ENCODE data around the gene DOCK8.

DOCK8 gene

DNA sequence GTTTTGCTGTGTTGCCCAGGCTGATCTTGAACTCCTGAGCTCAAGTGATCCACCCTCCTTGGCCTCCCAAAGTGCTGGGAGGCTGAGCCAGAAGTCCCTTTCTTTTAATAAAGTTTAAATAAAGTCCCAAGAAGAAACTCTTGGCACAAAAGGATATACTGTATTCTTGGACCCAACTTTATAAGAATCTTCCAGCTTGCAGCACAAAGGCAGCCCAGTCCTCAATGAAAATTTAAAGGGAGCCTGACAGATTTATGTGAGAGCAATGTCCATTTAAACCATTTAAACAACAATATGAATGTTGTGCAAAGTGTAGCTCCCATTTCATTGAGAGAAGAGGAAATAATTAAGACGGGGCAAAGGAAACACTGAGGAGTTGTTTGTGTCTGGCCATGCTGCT lies 217.0 kb downstream of the DOCK8 start:
- no peak for DNase-seq

DNA sequence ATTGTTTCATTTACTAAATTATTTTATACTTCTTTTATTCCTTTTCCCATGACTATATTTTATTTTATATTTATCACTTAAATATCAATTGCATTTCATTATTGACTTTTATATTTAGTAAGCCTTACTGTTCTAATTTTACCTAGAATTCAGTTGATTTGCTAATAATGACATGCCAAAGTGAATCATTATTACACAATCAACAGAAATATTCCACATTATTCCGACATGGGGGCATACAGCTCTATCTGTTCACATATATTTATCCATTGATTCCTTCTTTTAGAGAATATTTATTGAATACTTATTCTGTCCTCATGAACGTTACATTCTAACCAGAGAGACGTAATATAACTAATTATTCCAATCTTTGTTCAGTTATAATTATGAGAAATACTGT lies 221.8 kb downstream of the DOCK8 start:
- DNase-seq = no peak

DNA sequence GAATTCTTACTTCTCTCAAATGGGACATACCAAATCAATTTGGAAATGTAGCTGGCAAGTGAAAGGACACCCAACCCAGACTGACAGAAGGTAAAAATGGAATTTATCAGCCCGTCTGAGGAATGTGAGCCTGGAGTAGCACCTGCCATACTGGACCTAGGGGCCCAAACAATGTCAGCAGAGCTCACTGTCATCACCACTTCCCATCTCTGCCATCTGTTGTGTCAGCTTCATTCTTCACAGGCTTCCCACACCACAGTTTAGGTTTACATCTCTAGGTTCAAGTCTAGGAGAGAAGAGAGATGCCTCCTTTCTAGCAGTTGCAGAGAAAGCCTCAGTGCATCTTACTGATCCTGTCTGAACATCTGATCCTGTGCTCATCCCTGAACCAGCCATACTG lies 222.4 kb downstream of the DOCK8 start:
- DNase-seq = no peak

DNA sequence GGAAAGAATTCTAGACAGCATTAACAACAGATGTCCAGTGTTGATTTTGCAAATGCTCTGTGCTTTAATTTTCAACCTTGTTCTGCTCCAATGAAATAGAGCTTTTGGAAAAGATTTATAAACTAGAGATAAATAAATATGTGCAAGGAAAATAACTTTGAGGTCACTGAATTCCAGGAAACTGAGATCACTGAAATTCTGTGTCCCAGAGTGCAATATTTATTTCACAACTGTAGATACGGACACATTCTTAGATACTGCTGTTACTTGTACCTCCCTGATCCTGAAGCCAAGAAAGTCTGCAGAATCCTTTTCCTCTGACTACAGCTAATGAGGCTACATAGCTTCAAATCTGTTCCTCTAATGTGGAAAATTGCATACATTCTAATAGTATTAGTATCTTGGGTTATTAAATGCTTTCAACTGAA lies 222.9 kb downstream of the DOCK8 start:
- peak; percentile 42 for DNase-seq

DNA sequence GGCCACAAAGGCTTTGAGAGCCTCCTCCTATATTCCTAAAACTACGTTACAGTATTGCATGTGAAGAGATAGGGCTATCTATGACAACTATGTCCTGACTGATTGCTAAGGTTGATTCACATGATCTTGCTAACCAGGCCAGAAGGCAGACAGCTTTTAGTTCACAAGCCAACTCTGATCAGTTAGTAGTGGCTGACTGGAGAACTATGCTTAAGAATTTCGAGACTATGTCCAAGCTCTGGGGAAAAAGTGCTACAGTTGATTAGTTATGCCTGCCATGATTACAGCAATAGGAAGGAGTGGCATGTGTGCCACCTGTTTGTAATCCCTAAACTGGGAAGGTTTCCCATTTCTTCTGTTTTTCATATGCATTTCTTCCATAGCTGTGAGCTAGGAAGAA lies 223.4 kb downstream of the DOCK8 start:
- no peak for DNase-seq

DNA sequence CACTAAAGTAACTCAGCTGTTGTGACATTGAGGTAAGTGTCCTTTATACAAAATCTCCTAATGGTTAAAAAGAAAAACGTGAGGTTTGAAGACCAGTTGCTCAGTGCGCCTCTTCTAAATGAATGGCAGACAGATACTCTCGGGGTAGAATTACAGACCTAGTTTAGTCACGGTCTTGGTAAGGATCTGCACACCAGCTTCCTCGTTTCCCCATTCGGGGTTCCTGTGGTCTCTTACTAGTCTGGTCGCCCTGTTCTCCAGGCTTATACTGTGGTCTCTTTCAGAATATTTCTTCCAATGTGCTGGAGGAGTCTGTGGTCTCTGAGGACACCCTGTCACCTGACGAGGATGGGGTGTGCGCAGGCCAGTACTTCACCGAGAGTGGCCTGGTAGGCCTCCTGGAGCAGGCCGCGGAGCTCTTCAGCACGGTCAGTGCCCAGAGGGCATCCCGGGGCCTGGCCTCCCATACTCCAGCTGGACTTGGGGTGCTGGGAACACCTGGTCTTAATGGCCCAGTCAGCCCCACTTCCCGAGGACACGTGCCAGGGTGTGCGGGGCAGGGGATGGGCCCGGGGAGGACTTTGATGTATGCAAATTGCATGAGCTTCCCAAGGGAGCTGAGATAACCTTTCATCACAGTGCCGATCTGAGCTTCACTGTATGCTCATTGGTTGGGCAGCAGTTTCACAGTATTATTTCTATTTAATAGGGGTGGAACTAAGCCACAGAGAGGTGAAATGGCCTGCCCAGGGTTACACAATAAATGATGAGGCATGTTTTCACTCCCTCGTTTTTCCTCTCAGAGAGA lies 224.5 kb downstream of the DOCK8 start:
- no peak for DNase-seq

DNA sequence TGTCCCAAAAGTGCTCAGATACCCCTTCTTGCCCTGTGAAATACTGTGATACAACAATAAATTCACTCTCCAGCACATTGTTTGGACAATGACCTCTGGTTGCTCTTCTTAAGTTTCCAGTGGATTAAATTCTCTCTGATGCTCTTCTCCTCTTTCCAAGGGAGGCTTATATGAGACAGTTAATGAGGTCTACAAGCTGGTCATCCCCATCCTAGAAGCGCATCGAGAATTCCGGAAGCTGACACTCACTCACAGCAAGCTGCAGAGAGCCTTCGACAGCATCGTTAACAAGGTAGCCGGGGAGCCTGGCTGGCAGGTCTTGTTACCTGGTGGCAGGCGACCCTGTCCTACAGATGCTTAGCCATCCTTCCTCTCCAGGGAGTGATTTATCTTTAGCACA lies 226.5 kb downstream of the DOCK8 start:
- DNase-seq = no peak

DNA sequence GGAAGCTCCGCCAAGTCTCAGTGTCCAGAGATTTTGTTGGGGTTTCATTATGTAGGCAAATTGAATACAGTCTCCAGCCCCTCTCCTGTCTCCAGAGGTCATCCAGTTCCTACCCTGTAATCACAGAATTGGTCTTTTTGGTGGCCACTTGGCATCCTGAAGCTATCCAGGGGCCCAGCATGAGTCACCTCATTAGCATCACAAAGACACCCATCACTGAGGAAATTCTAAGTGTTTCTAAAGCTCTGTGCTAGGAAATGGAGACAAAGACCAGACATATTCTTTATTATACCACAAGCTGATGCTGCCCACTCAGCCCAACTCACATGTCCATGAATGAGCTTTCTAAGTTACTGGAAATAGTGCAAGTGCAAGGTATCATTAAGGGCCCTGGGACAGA lies 229.9 kb downstream of the DOCK8 start:
- no peak for DNase-seq

DNA sequence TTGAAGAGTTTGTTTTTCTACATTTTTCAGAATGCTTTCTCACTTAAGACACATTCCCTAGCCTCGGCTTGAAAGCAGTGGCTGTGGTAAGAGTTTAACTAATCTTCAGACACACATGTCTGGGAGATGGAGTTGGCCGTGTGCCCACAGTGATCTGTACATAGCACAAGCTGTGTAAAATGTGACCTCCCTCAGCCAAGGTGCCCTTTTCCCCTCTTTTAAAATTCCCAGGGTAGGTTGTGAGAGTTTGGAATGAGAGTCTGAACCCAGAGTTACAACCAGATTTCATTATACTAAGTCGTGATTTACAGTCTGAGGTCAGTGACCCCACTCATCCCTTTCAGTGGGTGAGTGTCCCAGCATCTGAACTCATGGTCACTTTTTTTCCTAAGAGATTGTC lies 230.4 kb downstream of the DOCK8 start:
- DNase-seq = no peak

DNA sequence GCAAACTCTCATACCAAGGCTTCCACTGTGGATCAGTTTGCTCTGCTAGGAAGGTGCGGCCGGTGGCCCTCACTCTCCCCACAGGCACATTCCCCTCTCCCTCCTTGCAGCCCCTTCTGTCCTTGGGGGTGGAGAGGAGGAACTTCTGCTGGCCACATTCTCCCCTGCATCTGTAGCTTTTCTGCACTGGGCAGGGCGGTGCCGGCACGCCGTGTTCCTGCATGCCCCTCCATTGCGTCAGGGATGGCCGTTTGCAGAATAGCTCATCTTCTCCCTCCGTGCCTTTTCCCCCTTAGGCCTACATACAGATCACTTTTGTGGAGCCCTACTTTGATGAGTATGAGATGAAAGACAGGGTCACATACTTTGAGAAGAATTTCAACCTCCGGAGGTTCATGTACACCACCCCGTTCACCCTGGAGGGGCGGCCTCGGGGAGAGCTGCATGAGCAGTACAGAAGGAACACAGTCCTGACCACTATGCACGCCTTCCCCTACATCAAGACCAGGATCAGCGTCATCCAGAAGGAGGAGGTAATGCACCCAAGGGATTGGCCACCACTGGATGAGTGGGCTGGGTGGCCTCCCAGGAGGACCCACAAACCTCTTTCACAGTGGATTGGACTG lies 231.5 kb downstream of the DOCK8 start:
- no peak for DNase-seq

DNA sequence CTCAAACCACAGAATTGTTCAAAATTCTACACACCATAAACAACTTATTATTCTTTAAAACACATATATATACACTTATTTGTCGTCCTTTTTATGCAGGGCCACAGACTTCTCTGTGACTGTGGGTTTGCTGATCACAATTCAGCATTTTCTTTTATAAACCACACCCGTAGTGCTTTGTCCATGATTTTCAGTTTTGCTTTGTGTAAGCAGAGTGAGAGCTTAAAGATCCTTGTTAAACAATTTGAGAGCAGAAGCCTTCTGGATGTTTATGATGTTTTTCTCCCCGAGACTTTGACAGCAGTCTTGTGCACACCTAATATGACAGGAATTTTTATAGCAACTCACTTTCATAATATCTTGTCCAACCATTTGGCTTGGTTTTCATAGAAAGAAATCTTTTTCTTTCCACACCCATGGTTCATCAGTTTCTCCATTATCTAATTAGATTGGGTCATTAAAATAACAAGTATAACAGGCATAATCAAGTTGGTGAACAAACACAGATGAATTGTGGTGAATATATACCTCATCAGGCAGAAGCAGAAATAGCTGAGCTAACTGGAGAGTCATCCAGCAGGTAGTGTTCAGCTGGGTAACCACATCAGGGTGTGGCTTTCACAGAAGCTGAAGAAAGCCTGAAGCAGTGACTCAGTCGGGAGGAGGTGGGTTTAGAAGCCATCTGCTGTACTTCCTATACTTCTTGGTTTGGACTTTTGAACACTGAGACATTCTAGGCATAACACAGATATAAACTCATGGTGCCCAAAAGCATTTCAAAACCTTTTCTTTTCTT lies 232.8 kb downstream of the DOCK8 start:
- peak; percentile 17 for DNase-seq

DNA sequence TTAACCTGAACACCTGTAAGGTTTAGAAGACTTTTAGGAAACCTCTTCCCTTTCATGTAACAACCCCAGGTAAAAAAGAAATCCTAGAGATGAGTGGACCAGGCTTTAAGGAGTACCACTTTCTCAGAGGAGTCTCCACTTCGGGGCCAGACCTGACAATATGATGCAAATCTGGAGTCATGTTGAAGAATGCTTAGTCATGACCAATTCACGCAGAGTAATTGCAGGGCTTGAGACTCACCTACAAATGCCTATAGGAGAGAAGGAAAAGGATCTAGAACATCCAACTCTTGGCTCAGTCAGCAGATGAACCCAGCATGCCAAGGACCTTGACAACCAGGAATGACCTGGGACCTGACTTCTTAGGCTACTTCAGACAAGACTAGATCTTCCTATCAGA lies 235.4 kb downstream of the DOCK8 start:
- no peak for DNase-seq

DNA sequence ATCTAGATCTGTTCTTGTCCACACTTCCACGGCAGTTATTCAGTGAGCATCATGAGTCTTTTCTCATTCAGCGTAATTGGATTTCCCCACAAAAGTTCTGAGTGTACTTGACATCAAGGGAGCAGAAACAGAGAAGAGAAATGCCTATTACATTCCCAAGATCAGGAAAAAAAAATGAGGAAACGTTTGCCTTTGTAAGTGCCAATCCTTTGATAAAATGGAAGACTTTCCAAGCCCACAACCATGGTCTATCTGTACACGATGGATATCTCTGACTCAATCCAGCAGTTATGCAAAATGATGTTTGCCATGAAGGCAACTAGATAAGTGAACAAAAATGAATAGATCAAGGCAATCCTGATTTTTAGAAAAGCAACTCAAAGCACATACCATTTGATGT lies 235.9 kb downstream of the DOCK8 start:
- DNase-seq = no peak

DNA sequence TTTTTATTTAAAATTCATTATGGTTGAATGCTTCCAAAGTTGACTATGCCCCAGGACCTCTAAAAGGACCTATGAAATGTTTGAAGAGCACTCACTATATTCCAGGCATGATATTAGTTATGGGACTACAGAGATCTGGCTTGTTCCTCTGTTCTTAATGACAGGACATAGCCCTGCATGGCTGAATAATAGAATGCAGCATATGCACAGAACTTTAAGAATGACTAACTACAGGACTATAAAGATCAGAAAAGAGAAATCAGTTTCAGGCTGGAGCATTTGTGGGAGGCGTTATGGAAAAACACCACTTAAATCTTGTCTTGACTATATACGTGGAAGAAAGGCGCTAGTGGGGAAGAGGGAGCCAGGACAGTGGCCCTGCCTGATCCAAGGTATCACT lies 239.2 kb downstream of the DOCK8 start:
- DNase-seq = no peak

DNA sequence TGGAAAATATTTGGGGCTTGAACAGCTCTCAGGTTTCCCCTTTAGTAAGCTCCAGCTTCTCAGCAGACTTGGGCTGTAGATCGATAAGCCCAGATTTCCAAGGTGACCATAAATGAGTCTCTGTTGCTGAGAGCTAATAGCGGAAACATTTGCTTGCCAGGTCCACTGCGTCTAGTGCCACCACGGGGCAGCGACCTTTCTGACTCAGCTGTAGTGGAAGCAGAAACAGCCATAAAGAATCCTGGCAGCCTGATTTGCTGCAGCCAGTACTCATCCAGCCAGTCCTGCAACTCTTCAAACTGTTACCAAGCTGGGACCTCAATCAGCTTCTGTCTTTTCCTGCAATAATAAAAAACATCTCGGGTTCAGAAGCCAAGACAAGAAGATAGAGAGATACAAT lies 241.7 kb downstream of the DOCK8 start:
- no peak for DNase-seq

DNA sequence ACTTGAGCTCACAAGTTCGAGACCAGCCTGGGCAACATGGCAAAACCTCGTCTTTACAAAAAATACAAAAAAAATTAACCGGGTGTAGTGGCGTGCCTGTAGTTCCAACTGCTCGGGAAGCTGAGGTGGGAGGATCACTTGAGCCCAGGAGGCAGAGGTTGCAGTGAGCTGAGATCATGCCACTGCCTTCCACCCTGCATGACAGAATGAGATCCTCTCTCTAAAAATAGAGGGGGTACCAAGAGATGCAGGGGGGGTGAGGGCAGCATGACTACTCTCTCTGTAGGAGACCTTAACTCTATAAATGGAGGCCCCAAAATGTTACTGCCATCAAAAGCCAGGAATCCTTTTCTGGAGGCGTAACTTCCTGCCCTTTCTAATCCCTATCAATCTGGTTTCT lies 243.9 kb downstream of the DOCK8 start:
- no peak for DNase-seq

DNA sequence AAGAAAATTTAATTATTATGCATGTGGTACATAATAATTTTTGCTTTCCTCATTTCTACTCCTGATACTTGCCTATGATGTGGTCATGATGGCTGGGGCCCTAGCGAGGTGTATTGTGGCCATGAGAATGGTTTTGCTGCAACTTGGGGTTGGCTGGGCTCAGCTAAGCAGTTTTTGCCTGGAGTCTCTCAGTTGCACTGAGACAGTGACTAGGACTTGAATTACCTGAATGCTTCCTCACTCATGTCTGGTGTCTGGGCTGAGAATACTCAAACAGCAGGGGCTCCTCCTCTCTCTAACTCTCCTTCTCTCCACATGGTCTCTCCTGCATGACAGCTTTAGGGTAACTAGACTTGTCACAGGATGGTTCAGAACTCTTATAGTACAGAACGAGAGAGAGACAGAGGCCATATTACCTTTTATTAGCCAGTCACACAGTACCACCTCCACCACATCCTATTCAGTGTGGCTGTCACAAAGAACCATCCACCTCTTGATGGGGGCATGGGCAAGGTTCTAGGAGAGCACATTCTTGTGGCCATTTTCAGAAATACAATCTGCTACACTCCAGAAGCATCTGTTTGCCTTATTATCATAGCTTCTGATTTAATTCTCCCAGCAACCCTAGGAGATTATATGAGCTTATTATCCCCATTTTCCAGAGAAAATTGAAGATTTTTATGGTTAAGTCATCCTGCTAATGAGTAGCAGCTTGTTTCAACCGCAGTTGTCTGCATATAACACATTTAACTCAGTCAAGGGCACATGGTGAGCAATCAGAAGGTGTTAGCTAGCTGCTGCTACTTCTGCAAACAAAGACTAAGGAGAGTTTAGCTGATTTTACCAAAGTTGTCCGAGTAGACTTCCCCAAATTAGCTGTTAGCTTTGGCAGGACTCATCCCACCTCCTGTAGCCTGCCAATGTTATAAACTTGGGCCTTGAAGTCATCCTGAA lies 245.1 kb downstream of the DOCK8 start:
- DNase-seq = no peak

DNA sequence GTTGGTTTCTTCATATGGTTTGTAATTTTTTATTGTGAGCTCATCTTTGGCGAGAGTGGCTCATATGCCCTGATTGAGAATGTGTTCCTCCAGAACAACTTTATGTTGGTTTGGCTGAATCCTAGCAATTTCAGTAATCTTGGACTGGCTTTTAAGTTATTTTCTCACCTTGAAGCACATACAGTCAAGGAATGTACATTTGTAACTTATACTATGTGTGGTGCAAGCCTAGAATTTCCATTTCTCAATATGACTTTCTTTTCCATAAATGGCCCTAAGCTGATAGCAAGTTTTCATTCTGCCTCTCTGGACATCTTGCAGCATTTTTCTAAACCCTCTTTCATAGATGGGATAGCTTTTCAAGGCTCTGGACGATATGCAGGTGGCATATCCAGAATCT lies 247.5 kb downstream of the DOCK8 start:
- no peak for DNase-seq

DNA sequence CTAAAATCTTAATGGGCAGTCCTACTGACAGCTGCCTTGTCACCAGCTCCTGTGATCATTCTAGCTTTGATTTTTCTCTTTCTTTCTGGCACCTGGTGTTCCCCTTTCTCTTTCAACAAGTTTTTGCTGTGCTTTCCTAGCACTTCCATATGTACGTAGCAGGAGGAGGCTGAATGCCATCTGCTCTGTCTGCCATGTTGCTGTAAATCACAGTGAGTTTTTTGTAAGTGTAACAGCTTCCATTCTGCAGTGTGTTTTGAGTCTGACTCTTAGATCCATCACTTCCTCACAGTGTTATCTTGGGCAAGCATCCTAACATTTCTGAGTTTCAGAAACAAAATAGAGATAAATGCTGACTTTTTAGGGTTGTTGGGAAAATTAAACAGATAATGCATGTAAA lies 247.9 kb downstream of the DOCK8 start:
- no peak for DNase-seq

DNA sequence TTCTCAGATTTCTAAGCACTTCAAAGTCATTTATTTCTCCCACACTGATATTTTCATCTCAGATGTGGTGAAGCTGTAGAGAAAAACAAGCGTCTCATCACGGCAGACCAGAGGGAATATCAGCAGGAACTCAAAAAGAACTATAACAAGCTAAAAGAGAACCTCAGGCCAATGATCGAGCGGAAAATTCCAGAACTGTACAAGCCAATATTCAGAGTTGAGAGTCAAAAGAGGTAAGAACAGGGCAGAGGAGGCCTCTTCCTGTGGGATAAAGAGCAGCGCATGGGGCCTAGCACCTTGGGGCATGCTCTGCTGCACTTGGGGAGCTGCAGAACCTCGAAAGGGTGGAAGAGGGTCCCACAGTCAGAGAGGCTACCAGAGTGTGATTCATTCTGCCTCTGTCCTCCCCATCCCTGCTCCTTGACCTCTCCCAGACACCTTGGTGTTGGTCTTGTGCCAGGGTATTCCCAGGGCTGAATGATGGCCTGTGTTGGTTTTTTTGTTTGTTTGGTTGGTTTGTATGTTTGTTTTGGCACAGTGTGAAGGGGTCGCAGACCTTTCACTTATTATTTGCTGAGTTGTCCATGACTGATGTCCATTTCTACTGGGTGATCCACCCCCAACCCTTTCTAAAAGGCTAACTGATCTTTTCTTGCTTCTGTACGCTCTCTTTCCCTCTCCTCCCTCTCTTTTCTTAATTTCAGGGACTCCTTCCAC lies 248.9 kb downstream of the DOCK8 start:
- no peak for DNase-seq

DNA sequence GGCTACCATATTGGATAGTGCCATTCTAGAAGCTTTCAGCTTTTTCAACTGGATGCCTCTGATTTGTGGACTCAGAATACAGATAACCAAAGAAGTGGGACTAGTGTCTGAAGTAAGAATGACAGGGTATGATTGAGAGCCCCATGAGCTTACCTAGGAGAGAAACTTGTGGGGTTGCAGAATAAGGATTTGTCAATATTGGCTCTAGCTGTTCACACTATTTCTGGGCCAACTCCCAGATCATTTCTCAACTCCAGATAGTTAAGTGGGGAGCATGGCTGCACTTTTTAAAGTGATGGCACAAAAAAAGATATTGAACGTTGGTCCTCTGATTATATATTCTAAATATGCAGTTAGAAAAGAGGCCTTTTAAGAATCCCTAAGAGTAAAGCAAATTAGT lies 252.1 kb downstream of the DOCK8 start:
- DNase-seq = no peak

DNA sequence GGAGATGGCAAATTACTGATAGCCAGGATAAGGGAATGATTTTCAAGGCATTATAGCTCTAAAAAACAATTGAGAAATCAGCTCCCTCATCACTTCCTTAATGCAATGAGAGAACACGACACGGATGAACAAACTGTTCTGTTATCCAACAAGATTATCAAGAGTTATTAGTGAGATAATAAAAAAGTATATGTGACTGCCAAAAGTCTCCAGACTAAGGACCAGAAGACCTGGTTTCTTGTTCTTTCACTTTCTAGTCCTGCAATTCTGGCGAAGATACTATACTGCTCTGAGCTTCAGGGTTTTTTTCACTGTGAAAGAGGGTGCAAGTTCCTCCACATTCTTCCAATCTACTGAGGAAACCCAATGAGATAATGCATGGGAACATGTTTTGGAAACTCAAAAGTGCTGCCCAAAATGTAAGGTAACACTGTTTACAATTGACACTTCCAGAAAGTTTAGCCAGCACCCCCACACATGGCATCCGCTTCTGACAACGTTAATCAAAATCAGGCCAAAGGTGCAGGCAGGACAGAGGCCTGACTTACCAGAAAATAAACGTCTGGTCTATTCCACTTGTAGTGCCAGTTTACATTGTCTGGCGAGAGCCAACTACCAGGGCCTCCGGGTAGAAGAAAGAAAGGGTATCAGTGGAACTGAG lies 254.2 kb downstream of the DOCK8 start:
- DNase-seq = no peak

Measured in HCEC 1CT (cell line).